HG02943 (cell line): ENCODE data around the gene SLC20A1.
"Not testable (repeated sequence)": the region's sequence is repeated elsewhere in the genome, so short reads cannot be mapped to it uniquely, and the experiment has no call there.

ENCODE experiments used
- ATAC-seq: cut with Tn5 transposase; IDR thresholded peaks from one replicate; pipeline ENCODE4 v1.9.1; 2021; ENCODE audit warnings: mild to moderate bottlenecking, low read depth, moderate library complexity; ENCODE audit not compliant: unreplicated experiment

SLC20A1 gene

GRCh38 chr2:112705575-112705974, 59.8 kb downstream of the SLC20A1 start:
- no peak for ATAC-seq

GRCh38 chr2:112706170-112706664, 60.5 kb downstream of the SLC20A1 start:
- no peak for ATAC-seq

- not testable (repeated sequence) for ATAC-seq
Measured at GRCh38 chr2:112706947-112707346, 61.2 kb downstream of the SLC20A1 start.

GRCh38 chr2:112708968-112709367, 63.2 kb downstream of the SLC20A1 start:
- ATAC-seq: no peak

GRCh38 chr2:112709703-112710102, 64.0 kb downstream of the SLC20A1 start:
- no peak for ATAC-seq

GRCh38 chr2:112710956-112711750, 65.4 kb downstream of the SLC20A1 start:
- no peak for ATAC-seq

- no peak for ATAC-seq
Measured at GRCh38 chr2:112712465-112712864, 66.7 kb downstream of the SLC20A1 start.

- no peak for ATAC-seq
Measured at GRCh38 chr2:112712903-112713584, 67.3 kb downstream of the SLC20A1 start.
